ENCODE measurements around the gene CCDC47.
A peak's percentile ranks its signal among the peaks of the same experiment; 100 is the strongest.
"Not testable (repeated sequence)": the region's sequence is repeated elsewhere in the genome, so short reads cannot be mapped to it uniquely, and the experiment has no call there.

CCDC47 gene

GRCh38 chr17:63720194-63720593 is 53.2 kb downstream of the CCDC47 start:
- DNase-seq: not testable (repeated sequence)

- DNase-seq: no peak
Measured at GRCh38 chr17:63718988-63719387, 54.4 kb downstream of the CCDC47 start.

GRCh38 chr17:63716426-63716825 is 57.0 kb downstream of the CCDC47 start:
- DNase-seq: no peak

- no peak for DNase-seq
Measured at GRCh38 chr17:63714550-63715277, 58.7 kb downstream of the CCDC47 start.

- DNase-seq: no peak
Measured at GRCh38 chr17:63709110-63709509, 64.3 kb downstream of the CCDC47 start.

GRCh38 chr17:63707151-63707550 is 66.2 kb downstream of the CCDC47 start:
- DNase-seq: peak in 4 of 6 experiments; percentile 20 to 44 (median 38)

GRCh38 chr17:63706336-63707082 is 66.9 kb downstream of the CCDC47 start:
- peak in 2 of 6 experiments; percentile 22 to 38 for DNase-seq

GRCh38 chr17:63705657-63706056 is 67.7 kb downstream of the CCDC47 start:
- peak in 1 of 6 experiments; percentile 39 for DNase-seq

- DNase-seq: no peak
Measured at GRCh38 chr17:63704836-63705235, 68.6 kb downstream of the CCDC47 start.

GRCh38 chr17:63704259-63704576 is 69.2 kb downstream of the CCDC47 start:
- DNase-seq: no peak

- no peak for DNase-seq
Measured at GRCh38 chr17:63703556-63704258, 69.7 kb downstream of the CCDC47 start.

GRCh38 chr17:63703029-63703428 is 70.4 kb downstream of the CCDC47 start:
- DNase-seq: no peak

- peak in 1 of 6 experiments; percentile 45 for DNase-seq
Measured at GRCh38 chr17:63702721-63703015, 70.7 kb downstream of the CCDC47 start.

GRCh38 chr17:63701868-63702720 is 71.3 kb downstream of the CCDC47 start:
- DNase-seq: peak; percentile 68 to 77 (median 75)

- peak in 2 of 6 experiments; percentile 40 to 52 for DNase-seq
Measured at GRCh38 chr17:63701456-63701820, 72.0 kb downstream of the CCDC47 start.

- DNase-seq: peak; percentile 38 to 77 (median 54)
Measured at GRCh38 chr17:63700528-63701455, 72.6 kb downstream of the CCDC47 start.

GRCh38 chr17:63699638-63700527 is 73.5 kb downstream of the CCDC47 start, which contains the start of gene LIMD2:
TSS of gene LIMD2 (minus strand) at chr17:63700125. CDS start at chr17:63699298, 827 bp downstream.
- peak; percentile 77 to 91 (median 84) for DNase-seq

GRCh38 chr17:63698886-63699637 is 74.3 kb downstream of the CCDC47 start:
- peak; percentile 78 to 95 (median 90) for DNase-seq

- peak in 5 of 6 experiments; percentile 25 to 72 (median 50) for DNase-seq
Measured at GRCh38 chr17:63698381-63698885, 75.0 kb downstream of the CCDC47 start.
